ENCODE data around the gene TENM4. TPM values are rescaled to one million over a fixed set of nuclear protein-coding genes. Genes with fewer than 3 reads are reported as not detected.
A peak's percentile ranks its signal among the peaks of the same experiment; 100 is the strongest.

The TENM4 gene
- total RNA-seq, 1 donor from 2014 or later = 117 TPM

- H3K36me3 Mint-ChIP-seq (ENCODE audit: insufficient read depth) = peaks cover 16% of the 10 kb centered on the region
- H3K27me3 Mint-ChIP-seq = no peaks in the 10 kb centered on the region
- no peak for TF ChIP-seq CTCF (IDR thresholded peaks at IDR 0.05; ENCODE audit: unreplicated experiment)
- H3K4me3 Mint-ChIP-seq (ENCODE audit: low read depth) = no peak overlapping the region
- H3K4me1 Mint-ChIP-seq (ENCODE audit: low read depth) = peaks cover 27% of the 10 kb centered on the region
- H3K27ac Mint-ChIP-seq = peak overlapping the region; percentile 38
- DNase-seq (ENCODE audit: low spot score, unreplicated experiment) = no peak
- H3K9me3 Mint-ChIP-seq (ENCODE audit: low read depth) = no peaks in the 10 kb centered on the region
Measured at GRCh38 chr11:78786086-78786485, 654.7 kb downstream of the TENM4 start.

- Mint-ChIP-seq H3K4me3 (ENCODE audit: low read depth) (no peak overlapping the region), H3K9me3 (ENCODE audit: low read depth) (no peaks in the 10 kb centered on the region), H3K27me3 (no peaks in the 10 kb centered on the region), H3K27ac (peak overlapping the region; percentile 39), H3K36me3 (ENCODE audit: insufficient read depth) (peaks cover 19% of the 10 kb centered on the region), H3K4me1 (ENCODE audit: low read depth) (peaks cover 29% of the 10 kb centered on the region)
- TF ChIP-seq CTCF (IDR thresholded peaks at IDR 0.05; ENCODE audit: unreplicated experiment) = no peak
- DNase-seq (ENCODE audit: low spot score, unreplicated experiment) = no peak
Measured at GRCh38 chr11:78784321-78785061, 656.3 kb downstream of the TENM4 start.

GRCh38 chr11:78783846-78784245 is 657.0 kb downstream of the TENM4 start:
- H3K36me3 Mint-ChIP-seq (ENCODE audit: insufficient read depth) = peaks cover 20% of the 10 kb centered on the region
- peaks cover 25% of the 10 kb centered on the region for H3K4me1 Mint-ChIP-seq (ENCODE audit: low read depth)
- H3K27ac Mint-ChIP-seq = peak overlapping the region; percentile 39
- no peaks in the 10 kb centered on the region for H3K9me3 Mint-ChIP-seq (ENCODE audit: low read depth)
- H3K4me3 Mint-ChIP-seq (ENCODE audit: low read depth) = no peak overlapping the region
- DNase-seq (ENCODE audit: low spot score, unreplicated experiment) = no peak
- TF ChIP-seq CTCF (IDR thresholded peaks at IDR 0.05; ENCODE audit: unreplicated experiment) = no peak
- H3K27me3 Mint-ChIP-seq = no peaks in the 10 kb centered on the region

GRCh38 chr11:78783301-78783700 is 657.5 kb downstream of the TENM4 start:
- peaks cover 23% of the 10 kb centered on the region for H3K36me3 Mint-ChIP-seq (ENCODE audit: insufficient read depth)
- no peak for DNase-seq (ENCODE audit: low spot score, unreplicated experiment)
- H3K9me3 Mint-ChIP-seq (ENCODE audit: low read depth) = no peaks in the 10 kb centered on the region
- no peaks in the 10 kb centered on the region for H3K27me3 Mint-ChIP-seq
- H3K27ac Mint-ChIP-seq = no peak overlapping the region
- no peak overlapping the region for H3K4me3 Mint-ChIP-seq (ENCODE audit: low read depth)
- TF ChIP-seq CTCF (IDR thresholded peaks at IDR 0.05; ENCODE audit: unreplicated experiment) = no peak
- H3K4me1 Mint-ChIP-seq (ENCODE audit: low read depth) = peaks cover 25% of the 10 kb centered on the region

GRCh38 chr11:78782725-78783124 is 658.1 kb downstream of the TENM4 start:
- H3K4me3 Mint-ChIP-seq (ENCODE audit: low read depth) = no peak overlapping the region
- H3K27me3 Mint-ChIP-seq = no peaks in the 10 kb centered on the region
- TF ChIP-seq CTCF (IDR thresholded peaks at IDR 0.05; ENCODE audit: unreplicated experiment) = no peak
- peaks cover 22% of the 10 kb centered on the region for H3K36me3 Mint-ChIP-seq (ENCODE audit: insufficient read depth)
- H3K4me1 Mint-ChIP-seq (ENCODE audit: low read depth) = peaks cover 25% of the 10 kb centered on the region
- no peak for DNase-seq (ENCODE audit: low spot score, unreplicated experiment)
- no peak overlapping the region for H3K27ac Mint-ChIP-seq
- no peaks in the 10 kb centered on the region for H3K9me3 Mint-ChIP-seq (ENCODE audit: low read depth)

All from progenitor cell of endocrine pancreas (in vitro differentiated cells).